Activated CD4-positive, alpha-beta T cell treated with anti-CD3 and anti-CD28 coated beads, Interleukin-2, amount 50 U/mL, for 48 hours (primary cell): Measurements from ENCODE around the gene SLC66A2.
"Not testable (repeated sequence)": the region's sequence is repeated elsewhere in the genome, so short reads cannot be mapped to it uniquely, and the experiment has no call there.

Experiments used
- DNase-seq, 2 experiments: peaks; one replicate each; pipeline ENCODE4 v3.0.0-alpha.2; 2020

The SLC66A2 gene

GRCh38 chr18:79900610-79901570 is 50.6 kb downstream of the SLC66A2 start:
- peak in 1 of 2 experiments; percentile 2 for DNase-seq

GRCh38 chr18:79899609-79900445 is 51.6 kb downstream of the SLC66A2 start:
- peak in 1 of 2 experiments; percentile 2 for DNase-seq

- peak in 1 of 2 experiments; percentile 2 for DNase-seq
These were observed 52.4 kb downstream of the SLC66A2 start for GRCh38 chr18:79898952-79899608.

DNA sequence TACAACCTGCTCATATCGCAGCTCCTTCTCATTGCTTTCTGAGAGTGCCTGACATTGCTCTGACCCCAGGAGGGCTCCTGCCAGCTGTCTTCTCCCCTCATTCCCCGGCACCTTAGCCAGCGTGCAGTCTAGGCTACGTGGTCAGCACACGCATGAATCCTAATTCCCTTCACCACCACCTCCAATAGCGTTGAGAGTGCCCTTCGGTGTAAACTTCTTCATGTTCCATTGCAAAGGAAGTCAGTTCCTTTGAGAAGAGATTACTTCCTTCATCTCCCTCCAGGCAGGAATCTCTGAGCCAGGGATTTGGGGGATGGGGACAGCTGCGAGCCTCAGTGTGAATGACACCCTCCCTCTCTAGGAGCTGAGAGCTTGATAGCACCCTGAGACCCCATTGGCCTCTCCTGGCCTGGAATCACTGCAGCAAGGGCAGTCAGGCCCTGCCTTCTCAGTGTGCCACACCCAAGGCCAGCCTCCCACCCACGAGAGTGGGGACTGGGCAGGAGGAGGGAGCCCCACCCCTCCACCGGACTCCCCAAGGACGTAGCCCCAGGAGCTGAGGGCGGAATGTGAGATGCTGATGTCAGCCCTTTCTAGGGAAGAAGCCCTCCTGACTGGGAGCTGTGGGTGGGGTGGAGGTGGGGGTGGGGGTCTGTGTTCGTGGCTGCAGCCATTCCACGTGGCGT is 53.4 kb downstream of the SLC66A2 start:
- DNase-seq = peak in 1 of 2 experiments; percentile 1

- DNase-seq = peak in 1 of 2 experiments; percentile 0
These were observed 54.7 kb downstream of the SLC66A2 start for GRCh38 chr18:79896738-79897137.

GRCh38 chr18:79890674-79891073 is 60.8 kb downstream of the SLC66A2 start:
- DNase-seq = peak in 1 of 2 experiments; percentile 22

GRCh38 chr18:79889569-79889968 is 61.9 kb downstream of the SLC66A2 start:
- DNase-seq = no peak

DNA sequence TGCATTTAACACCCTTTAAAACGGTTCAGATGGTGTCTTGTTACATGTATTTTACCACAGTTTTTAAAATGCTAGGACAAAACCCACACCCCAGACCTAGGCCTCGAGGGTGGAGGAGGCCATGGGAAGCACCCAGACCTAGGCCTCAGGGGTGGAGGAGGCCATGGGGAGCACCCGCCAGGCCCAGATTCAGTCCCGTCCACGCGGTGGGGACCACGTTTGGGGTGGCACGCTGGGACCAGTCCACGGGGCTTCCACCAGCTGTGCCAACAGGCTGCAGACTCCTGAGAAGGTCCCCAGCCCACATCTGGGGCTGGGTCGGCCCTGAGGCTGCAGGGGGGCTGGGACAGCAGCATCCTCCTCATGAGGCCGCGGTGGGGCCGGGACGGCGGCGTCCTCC is 63.4 kb downstream of the SLC66A2 start:
- no peak for DNase-seq

- no peak for DNase-seq
These were observed 64.1 kb downstream of the SLC66A2 start for GRCh38 chr18:79887181-79888000.

GRCh38 chr18:79884963-79885728 is 66.3 kb downstream of the SLC66A2 start:
- DNase-seq = peak in 1 of 2 experiments; percentile 2

DNA sequence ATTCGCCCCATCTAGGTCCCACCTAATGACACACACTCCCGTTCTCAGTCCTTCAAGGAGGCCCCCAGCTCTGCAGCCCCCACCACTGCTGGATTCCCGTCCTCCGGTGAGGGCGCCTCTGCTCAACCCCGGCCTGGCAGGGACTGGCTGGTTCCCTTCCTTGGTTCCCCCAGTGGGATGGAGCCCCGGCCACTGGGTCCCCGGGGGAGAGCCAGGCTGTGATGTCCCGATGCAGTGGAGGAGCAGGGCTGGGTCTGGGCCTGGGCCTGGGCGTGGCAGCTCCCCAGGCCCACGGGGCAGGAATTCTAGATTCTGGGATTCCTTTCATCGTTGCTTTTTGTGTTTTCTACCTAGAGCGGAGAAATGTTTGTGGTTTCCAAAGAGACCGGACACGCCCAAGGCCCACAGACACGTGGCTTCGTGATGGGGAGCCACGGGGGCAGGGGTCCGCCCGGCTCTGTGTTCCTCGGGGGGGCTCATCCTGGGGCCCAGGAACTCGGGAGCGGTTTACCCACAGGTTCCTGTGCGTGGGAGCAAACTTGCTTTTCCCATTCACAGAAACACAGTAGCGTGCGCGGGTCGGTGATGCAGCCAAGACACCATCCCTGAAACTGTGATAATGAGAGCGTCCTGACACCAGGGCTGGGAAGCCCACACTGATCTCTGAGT is 67.0 kb downstream of the SLC66A2 start:
- no peak for DNase-seq

GRCh38 chr18:79883461-79884293 is 67.8 kb downstream of the SLC66A2 start:
- peak in 1 of 2 experiments; percentile 0 for DNase-seq

DNA sequence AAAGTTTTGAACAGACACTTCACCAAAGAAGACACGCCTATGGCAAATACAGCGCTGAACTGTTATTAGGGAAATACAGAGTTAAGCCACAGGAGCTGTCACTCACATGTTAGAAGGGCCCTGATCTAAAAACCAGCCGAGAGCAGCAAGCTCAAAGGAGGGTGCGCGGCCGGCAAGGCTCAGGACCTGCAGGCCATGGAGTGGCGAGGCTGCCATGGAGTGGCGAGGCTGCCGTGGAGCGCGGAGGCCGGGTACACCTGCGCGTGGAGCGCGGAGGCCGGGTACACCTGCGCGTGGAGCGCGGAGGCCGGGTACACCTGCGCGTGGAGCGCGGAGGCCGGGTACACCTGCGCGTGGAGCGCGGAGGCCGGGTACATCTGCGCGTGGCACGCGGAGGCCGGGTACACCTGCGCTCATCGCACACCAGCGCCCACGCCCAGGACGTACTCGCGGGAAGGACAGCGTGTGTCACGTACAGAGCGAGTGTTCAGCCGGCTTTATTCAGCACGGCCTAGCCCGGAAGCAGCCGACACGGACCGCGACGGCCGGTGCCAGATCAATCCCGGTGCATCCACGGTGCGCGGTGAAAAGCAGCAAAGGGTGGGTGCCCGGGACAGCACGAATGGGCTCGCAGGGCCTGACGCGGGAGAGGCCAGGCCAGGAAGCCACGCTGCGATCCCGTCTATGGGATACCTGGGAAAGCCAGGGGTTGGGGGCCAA is 68.8 kb downstream of the SLC66A2 start:
- peak in 1 of 2 experiments; percentile 0 for DNase-seq

GRCh38 chr18:79881695-79882094 is 69.8 kb downstream of the SLC66A2 start:
- DNase-seq = peak in 1 of 2 experiments; percentile 0

GRCh38 chr18:79879566-79879965 is 71.9 kb downstream of the SLC66A2 start:
- no peak for DNase-seq

GRCh38 chr18:79878741-79879378 is 72.6 kb downstream of the SLC66A2 start:
- DNase-seq = no peak

- not testable (repeated sequence) for DNase-seq
These were observed 73.2 kb downstream of the SLC66A2 start for GRCh38 chr18:79878246-79878645.
